ENCODE measurements around the gene GRIP1.
A peak's percentile ranks its signal among the peaks of the same experiment; 100 is the strongest.

The GRIP1 gene

DNA sequence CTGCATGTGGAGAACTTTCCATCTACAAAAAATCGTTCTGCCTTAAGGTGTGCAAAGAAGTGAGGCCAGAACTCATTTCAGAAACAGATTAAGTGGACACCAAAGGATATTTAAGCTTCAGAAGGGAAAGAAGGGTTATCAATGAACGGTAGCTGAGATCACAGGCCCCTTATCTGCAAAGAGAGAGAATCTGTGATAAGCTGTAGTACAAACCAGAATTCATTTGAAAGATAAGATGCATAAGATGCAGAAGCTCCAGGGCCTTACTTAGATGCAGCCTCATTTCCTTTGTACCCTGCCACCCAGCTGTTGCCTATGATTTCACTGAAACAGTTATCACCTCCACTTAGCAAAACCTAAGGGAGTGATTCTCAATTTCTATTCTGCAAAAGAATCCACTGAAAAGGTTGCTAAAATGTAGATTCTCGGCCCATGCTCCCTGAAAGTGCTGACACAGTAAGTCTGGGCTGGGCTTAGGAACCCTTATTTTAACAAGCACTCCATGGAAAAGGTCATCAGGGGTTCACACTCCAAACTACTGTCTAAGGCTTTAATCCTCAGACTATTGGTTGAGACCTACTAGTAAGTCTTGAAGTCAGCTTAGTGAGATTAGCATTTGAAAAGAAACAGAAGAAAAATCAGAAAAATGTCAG, 311.7 kb downstream of the GRIP1 start:
- DNase-seq = no peak

DNA sequence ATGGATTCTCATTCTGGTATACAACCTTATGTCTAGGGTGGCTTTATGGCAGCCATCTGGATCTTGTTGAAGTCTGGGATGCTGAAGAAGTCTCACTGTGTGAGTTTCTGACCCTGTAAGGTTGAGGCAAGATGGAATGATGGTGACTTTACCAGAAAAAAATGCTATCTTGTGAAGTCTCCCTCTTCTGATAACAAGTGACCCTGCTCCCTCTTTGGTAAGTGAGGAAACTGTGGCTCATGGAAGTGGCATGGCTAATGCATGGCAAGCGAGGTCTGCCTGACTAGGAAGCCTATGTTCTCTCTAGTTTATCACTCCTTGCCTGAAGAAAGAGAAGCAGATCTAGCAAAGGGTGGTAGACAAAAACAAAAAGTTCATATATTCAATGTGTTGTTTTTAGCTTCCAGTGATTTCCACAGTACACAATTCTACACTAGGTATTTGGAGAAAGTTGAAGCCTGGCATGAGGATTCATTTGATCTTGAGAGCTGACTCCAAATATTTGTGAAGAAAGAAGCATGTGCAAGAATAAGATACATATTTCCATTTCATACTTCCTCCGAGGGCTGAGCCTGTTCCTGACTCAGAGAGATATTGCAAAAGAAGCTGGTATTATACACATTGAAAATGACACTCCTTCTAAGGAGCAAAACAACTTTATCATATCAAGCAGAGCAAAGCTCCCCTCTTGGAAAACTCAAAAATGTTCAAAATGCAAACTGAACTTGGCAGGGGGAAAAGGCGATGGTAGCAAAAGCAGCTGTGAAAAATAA, 313.0 kb downstream of the GRIP1 start:
- DNase-seq = no peak

GRCh38 chr12:66361703-66362102, 317.2 kb downstream of the GRIP1 start:
- no peak for DNase-seq

- DNase-seq = no peak
Measured at GRCh38 chr12:66359300-66359699, 319.6 kb downstream of the GRIP1 start.

- no peak for DNase-seq
Measured at GRCh38 chr12:66354291-66354690, 324.6 kb downstream of the GRIP1 start.

DNA sequence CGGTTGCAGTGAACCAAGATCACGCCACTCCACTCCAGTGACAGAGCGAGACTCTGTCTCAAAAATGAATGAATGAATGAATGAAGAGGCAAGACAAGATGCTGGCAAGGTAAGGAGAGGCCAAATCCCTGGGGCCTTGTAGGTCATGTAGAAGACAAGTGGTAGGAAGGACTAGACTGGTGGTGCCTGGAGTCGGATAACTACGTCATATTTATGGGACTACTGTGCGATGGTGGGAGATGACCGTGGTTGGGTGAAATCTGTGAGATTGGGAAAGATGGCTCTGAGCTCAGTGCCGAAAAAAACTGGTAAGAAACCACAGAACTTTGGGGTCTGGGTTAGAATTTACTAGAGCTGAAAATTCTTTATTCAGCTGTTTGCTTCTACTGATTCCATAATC, 326.0 kb downstream of the GRIP1 start:
- DNase-seq = no peak

DNA sequence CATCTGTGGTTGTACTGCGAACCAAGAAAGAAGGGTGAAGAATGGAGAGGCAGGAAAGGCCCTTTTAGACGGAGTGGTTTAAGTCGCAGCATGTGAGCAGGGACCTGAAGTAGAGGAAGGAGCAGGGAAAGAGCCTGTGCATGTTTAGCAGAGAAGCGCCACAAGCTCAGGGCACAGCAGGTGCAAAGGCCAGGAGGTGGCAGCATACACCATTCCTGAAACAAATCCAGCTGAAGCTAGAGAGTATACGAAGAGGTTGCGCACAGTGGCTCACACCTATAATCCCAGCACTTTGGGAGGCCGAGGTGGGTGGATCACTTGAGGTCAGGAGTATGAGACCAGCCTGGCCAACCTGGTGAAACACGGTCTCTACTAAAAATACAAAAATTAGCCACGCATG, 326.7 kb downstream of the GRIP1 start:
- peak; percentile 83 for DNase-seq

GRCh38 chr12:66351301-66351700, 327.6 kb downstream of the GRIP1 start:
- DNase-seq = no peak

GRCh38 chr12:66345956-66346355, 332.9 kb downstream of the GRIP1 start:
- DNase-seq = no peak

GRCh38 chr12:66345212-66345611, 333.7 kb downstream of the GRIP1 start:
- DNase-seq = no peak

- DNase-seq = no peak
Measured at GRCh38 chr12:66341126-66341525, 337.8 kb downstream of the GRIP1 start.

DNA sequence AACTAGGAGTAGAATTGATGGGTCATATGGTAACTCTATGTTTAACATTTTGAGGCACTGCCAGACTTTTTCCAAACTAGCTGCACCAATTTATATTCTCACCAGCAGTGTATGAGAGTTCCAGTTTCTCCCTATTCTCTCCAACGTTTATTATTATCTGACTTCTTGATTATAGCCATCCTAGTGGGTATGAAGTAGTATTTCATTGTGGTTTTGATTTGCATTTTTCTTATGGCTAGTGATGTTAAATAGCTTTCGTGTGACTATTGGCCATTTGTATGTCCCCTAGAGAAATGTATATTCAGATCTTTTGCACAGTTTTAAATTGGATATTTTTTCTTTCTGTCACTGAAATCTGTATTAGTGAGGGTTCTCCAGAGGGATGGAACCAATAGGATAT, 338.7 kb downstream of the GRIP1 start:
- no peak for DNase-seq

GRCh38 chr12:66337381-66338010, 341.4 kb downstream of the GRIP1 start:
- DNase-seq = no peak

GRCh38 chr12:66335746-66336145, 343.1 kb downstream of the GRIP1 start:
- no peak for DNase-seq

DNA sequence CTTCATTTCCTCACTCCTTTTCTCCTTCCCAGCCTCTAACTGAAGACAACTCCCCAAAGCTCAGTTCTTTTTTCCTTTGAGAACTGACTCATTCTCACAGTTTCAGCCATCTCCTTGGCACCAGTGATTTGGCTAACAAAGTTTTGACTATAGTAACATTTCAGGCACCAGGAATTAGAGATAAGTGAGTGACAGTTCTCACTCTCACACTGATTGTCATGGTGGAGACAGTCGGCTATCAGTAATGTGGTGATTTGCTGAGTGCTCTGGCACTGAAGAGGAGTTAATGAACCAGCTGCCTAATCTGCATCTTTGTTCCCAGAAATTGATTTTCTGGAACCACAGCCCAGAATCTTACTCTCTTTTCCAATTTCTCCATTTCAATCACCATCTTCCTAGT, 347.1 kb downstream of the GRIP1 start:
- no peak for DNase-seq

- no peak for DNase-seq
Measured at GRCh38 chr12:66331016-66331415, 347.9 kb downstream of the GRIP1 start.

DNA sequence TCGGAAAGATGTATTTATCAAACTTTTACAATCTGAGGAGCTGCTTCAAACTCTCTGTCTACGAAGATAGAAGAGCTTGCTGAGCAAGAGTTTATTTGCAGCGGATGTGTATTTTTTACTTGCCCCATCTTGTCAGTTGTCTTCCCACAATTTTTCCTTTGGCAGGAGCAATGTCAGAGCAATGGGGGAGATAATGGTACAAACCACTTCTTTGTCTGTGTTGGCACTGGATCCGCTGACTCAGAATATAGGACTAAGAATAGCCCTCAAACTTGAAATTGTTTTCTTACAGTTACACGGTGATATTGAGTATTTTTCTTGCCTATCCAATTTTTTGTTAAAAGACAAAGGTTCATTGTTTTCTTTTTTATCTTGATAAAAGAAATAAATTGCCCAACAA, 348.9 kb downstream of the GRIP1 start:
- DNase-seq = no peak

DNA sequence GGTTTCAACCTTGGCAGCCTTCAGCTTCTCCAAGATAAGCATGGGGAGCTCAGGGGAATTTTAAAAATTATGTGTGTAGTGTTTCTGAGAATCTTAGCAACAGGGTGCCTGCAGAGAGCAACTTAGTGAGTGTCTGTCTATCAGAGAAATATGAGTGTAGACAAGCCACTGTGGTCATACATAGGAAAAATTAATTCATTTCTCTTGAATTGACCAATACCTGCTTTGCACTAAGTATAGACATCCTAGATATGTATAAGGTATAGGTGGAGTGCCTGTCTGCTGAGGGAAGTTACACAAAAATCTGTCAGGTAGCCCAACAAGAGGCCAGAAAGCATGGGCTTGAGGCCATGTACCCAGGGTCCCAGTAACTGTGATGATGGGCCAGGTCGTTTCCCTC, 355.9 kb downstream of the GRIP1 start:
- DNase-seq = no peak

GRCh38 chr12:66321435-66321834, 357.4 kb downstream of the GRIP1 start:
- no peak for DNase-seq

GRCh38 chr12:66320996-66321395, 357.9 kb downstream of the GRIP1 start:
- DNase-seq = no peak

- DNase-seq = no peak
Measured at GRCh38 chr12:66319266-66319954, 359.5 kb downstream of the GRIP1 start.

DNA sequence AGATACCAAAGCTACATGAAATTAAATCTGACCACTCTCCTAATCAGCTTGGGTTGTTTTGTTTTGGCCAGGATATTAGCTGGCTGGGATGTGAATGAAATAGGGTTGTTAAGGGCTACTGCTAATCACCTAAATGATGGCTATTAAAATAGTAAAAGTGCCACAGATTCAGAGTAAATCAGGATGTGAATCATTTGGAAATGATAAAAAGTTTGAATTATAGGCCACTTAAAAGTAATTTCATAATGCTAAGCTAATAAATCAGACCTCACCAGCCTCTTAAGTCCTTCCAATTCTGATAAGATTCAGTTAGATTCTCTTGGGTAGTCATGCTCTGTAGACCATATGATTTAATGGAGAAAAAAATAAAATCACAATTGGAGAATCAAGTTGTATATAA, 364.6 kb downstream of the GRIP1 start:
- no peak for DNase-seq

- DNase-seq = no peak
Measured at GRCh38 chr12:66312189-66312588, 366.7 kb downstream of the GRIP1 start.

DNA sequence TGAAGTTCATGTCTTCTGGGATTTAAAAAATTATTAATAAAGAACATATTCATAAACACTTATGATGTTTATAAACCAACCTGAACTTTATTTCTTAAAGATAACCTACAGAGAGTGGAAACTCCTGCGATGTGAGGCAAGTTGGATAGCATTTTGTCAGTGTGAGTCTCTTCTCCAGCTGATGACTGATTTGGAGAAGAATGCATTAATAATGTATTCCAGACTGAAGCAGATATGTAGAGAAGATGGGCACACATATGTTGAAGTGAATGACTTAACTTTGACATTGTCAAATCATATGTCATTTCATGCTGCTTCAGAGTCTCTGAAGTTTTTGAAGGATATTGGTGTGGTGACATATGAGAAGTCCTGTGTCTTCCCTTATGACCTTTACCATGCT, 369.3 kb downstream of the GRIP1 start:
- DNase-seq = no peak

All from islet precursor cell (in vitro differentiated cells).